CD4-positive, alpha-beta T cell (primary cell): ENCODE results near the gene ENTR1. TPM values are rescaled to one million over a fixed set of nuclear protein-coding genes. Genes with fewer than 3 reads are reported as not detected.

Experiments used
- ATAC-seq: fragments of 200-7000 bp; cut with Tn5 transposase; one replicate; pipeline ENCODE4 v1.10.0; 2022; ENCODE audit warnings: mild to moderate bottlenecking; ENCODE audit not compliant: poor library complexity
- CTCF ChIA-PET: fragments of 350-600 bp; sonication (Branson Sonifier 250); formaldehyde crosslinking; loops from one replicate; lab custom pipeline; 2021; ENCODE audit warnings: antibody characterized with exemption, inconsistent platforms; lab: Charles Lee
- POLR2A ChIA-PET: fragments of 350-600 bp; sonication (Branson Sonifier 250); formaldehyde crosslinking; loops from one replicate; lab custom pipeline; 2021; ENCODE audit warnings: antibody characterized with exemption, inconsistent platforms; lab: Charles Lee
- DNase-seq, 14 experiments: peaks; one replicate each; pipeline ENCODE4 v3.0.0-alpha.2; 2013 to 2020; ENCODE audit warnings: mixed read lengths in 2 of 14
- H3K27ac ChIP-seq, 2 donors: one replicate each; pipeline versions ENCODE4 v1.5.1 to v1.7.0; 2013; ENCODE audit warnings: low read length in 2 of 2, low read depth in 1 of 2, mild to moderate bottlenecking in 1 of 2
- H3K27me3 ChIP-seq, 2 experiments: 1 replicate in 1 of 2; 2 replicates in 1 of 2; pipeline versions ENCODE4 v1.6.1 to v1.7.0; 2013; ENCODE audit warnings: low read length in 2 of 2, control low read depth in 1 of 2, mild to moderate bottlenecking in 1 of 2, moderate library complexity in 1 of 2; ENCODE audit not compliant: insufficient read depth in 2 of 2, control insufficient read depth in 1 of 2
- H3K36me3 ChIP-seq: one replicate; pipeline ENCODE4 v1.6.1; 2013; ENCODE audit warnings: low read length, control low read depth; ENCODE audit not compliant: insufficient read depth
- H3K4me1 ChIP-seq: one replicate; pipeline ENCODE4 v1.6.1; 2013; ENCODE audit warnings: low read length, control low read depth; ENCODE audit not compliant: insufficient read depth
- H3K4me3 ChIP-seq: one replicate; pipeline ENCODE4 v1.5.1; 2013; ENCODE audit warnings: mild to moderate bottlenecking, low read length, moderate library complexity
- H3K9me3 ChIP-seq, 2 experiments: 1 replicate in 1 of 2; 2 replicates in 1 of 2; pipeline versions ENCODE4 v1.6.1 to v1.7.0; 2013; ENCODE audit warnings: low read length in 2 of 2, mild to moderate bottlenecking in 2 of 2, control low read depth in 1 of 2, moderate library complexity in 1 of 2; ENCODE audit not compliant: control insufficient read depth in 1 of 2, insufficient read depth in 1 of 2
- H3K27ac Mint-ChIP-seq: one replicate; pipeline ENCODE4 v1.8.0; 2020; ENCODE audit warnings: mixed read lengths
- H3K27me3 Mint-ChIP-seq: one replicate; pipeline ENCODE4 v1.8.0; 2021; ENCODE audit warnings: mixed read lengths
- H3K36me3 Mint-ChIP-seq: one replicate; pipeline ENCODE4 v1.8.0; 2021; ENCODE audit warnings: low read depth, mixed read lengths
- H3K4me1 Mint-ChIP-seq: one replicate; pipeline ENCODE4 v1.8.0; 2021; ENCODE audit warnings: low read depth, mixed read lengths
- H3K4me3 Mint-ChIP-seq: one replicate; pipeline ENCODE4 v1.8.0; 2020; ENCODE audit warnings: mild to moderate bottlenecking, mixed read lengths
- H3K9me3 Mint-ChIP-seq: one replicate; pipeline ENCODE4 v1.8.0; 2020; ENCODE audit warnings: mixed read lengths
- CTCF ChIP-seq: fragments of 200-600 bp; IDR thresholded peaks from one replicate; pipeline ENCODE4 v1.8.0; 2022; ENCODE audit warnings: antibody characterized with exemption, mild to moderate bottlenecking
- intact Hi-C, 2 experiments: fragments of 100-400 bp; cut with DNase I in 1 of 2; cut with micrococcal nuclease in 1 of 2; formaldehyde crosslinking; loops; one replicate each; pipeline versions ENCODE4 v1.15.1 to v1.9.0; 2023 to 2025; cut with DNase I, micrococcal nuclease
- total RNA-seq, 174 experiments: library from RNA in 2 of 174; stranded (reverse) in 2 of 174; gene quantifications; one replicate each; pipeline ENCODE4 v1.2.3 and lab custom pipeline; 2021 to 2026

The ENTR1 gene
- total RNA-seq, 2 experiments from 2014 or later, result 37.7 to 43.2 TPM

GRCh38 chr9:136354592-136355085 is 55.8 kb downstream of the ENTR1 start:
- DNase-seq (no peak), ATAC-seq (no peak)
- Mint-ChIP-seq H3K4me1 (no peaks in the 10 kb centered on the region), H3K27me3 (no peaks in the 10 kb centered on the region), H3K36me3 (no peaks in the 10 kb centered on the region), H3K4me3 (no peak overlapping the region), H3K9me3 (no peaks in the 10 kb centered on the region), H3K27ac (no peak overlapping the region)
- H3K27me3 ChIP-seq, result no peaks in the 10 kb centered on the region
- no peak overlapping the region for H3K4me3 ChIP-seq
- ChIA-PET POLR2A (no interaction called here), CTCF (no interaction called here)
- H3K9me3 ChIP-seq, result no peaks in the 10 kb centered on the region
- H3K27ac ChIP-seq, result no peak overlapping the region
- TF ChIP-seq CTCF, result no peak
- intact Hi-C loops, result no loop called here
- H3K4me1 ChIP-seq, result no peaks in the 10 kb centered on the region
- no peaks in the 10 kb centered on the region for H3K36me3 ChIP-seq

GRCh38 chr9:136353757-136354488 is 56.5 kb downstream of the ENTR1 start:
- H3K9me3 Mint-ChIP-seq, result no peaks in the 10 kb centered on the region

GRCh38 chr9:136353088-136353487 is 57.3 kb downstream of the ENTR1 start:
- Mint-ChIP-seq H3K4me1 (no peaks in the 10 kb centered on the region), H3K27me3 (no peaks in the 10 kb centered on the region), H3K9me3 (no peaks in the 10 kb centered on the region), H3K27ac (no peak overlapping the region), H3K36me3 (no peaks in the 10 kb centered on the region), H3K4me3 (no peak overlapping the region)
- TF ChIP-seq CTCF, result no peak
- ChIA-PET POLR2A (interaction anchor here (0.9 kb wide), 1 partner anchor 11 kb away, joined by 3 read pairs; the partner anchor contains the start of gene DNLZ), CTCF (no interaction called here)
- ATAC-seq, result no peak
- no peak overlapping the region for H3K27ac ChIP-seq
- H3K9me3 ChIP-seq, result no peaks in the 10 kb centered on the region
- H3K36me3 ChIP-seq, result no peaks in the 10 kb centered on the region
- no peaks in the 10 kb centered on the region for H3K27me3 ChIP-seq
- H3K4me1 ChIP-seq, result no peaks in the 10 kb centered on the region
- no peak for DNase-seq
- H3K4me3 ChIP-seq, result no peak overlapping the region
- intact Hi-C loops, result no loop called here

More at GRCh38 chr9:136353757-136354488, 56.5 kb downstream of the ENTR1 start:
- no peaks in the 10 kb centered on the region for H3K4me1 Mint-ChIP-seq
- H3K4me1 ChIP-seq, result no peaks in the 10 kb centered on the region
- ChIA-PET POLR2A (interaction anchor here (0.9 kb wide), 1 partner anchor 10 kb away, joined by 3 read pairs; the partner anchor contains the start of gene DNLZ), CTCF (no interaction called here)
- no peak overlapping the region for H3K27ac Mint-ChIP-seq
- DNase-seq (no peak), ATAC-seq (no peak)
- no peaks in the 10 kb centered on the region for H3K9me3 ChIP-seq
- intact Hi-C loops, result no loop called here
- no peaks in the 10 kb centered on the region for H3K36me3 Mint-ChIP-seq
- no peak for TF ChIP-seq CTCF
- H3K27me3 Mint-ChIP-seq, result no peaks in the 10 kb centered on the region
- H3K4me3 Mint-ChIP-seq, result no peak overlapping the region
- H3K4me3 ChIP-seq, result no peak overlapping the region
- no peak overlapping the region for H3K27ac ChIP-seq
- no peaks in the 10 kb centered on the region for H3K36me3 ChIP-seq
- no peaks in the 10 kb centered on the region for H3K27me3 ChIP-seq
